Measurements from ENCODE around the gene ADA. TPM values are rescaled to one million over a fixed set of nuclear protein-coding genes. Genes with fewer than 3 reads are reported as not detected.

The ADA gene
- total RNA-seq, 1 experiment from 2014 or later = 28.2 TPM

GRCh38 chr20:44572551-44573500, 78.7 kb downstream of the ADA start:
- ChIA-PET POLR2A (ENCODE audit: unreplicated experiment) (interaction anchor here (0.6 kb wide), 2 partner anchors 20 to 456 kb away, joined by 3 to 6 read pairs; no protein-coding TSS in a partner anchor), CTCF (interaction anchor here (0.5 kb wide), 1 partner anchor 439 kb away, joined by 4 read pairs; no protein-coding TSS in a partner anchor)
- peak; percentile 55 to 97 for DNase-seq
- Histone ChIP-seq H2AFZ (no peak overlapping the region), H3K4me2 (peak overlapping the region; percentile 57), H3K9me3 (ENCODE audit: insufficient read depth, low read depth) (peaks cover 5% of the 10 kb centered on the region), H3K4me3 (peak overlapping the region; percentile 3; the same call in 1 of the 2 replicates), H3K27me3 (ENCODE audit: insufficient read depth, low read depth) (no peaks in the 10 kb centered on the region), H3K4me1 (replicated peaks; ENCODE audit: insufficient read depth) (peaks cover 42% of the 10 kb centered on the region), H3K79me2 (ENCODE audit: low read depth) (no peaks in the 10 kb centered on the region), H3K9me2 (ENCODE audit: insufficient read depth) (no peaks in the 10 kb centered on the region), H3K27ac (peak overlapping the region; percentile 87), H3F3A (ENCODE audit: insufficient read depth, low read depth) (peaks cover 45% of the 10 kb centered on the region), H3K36me3 (ENCODE audit: low read depth) (no peaks in the 10 kb centered on the region), H4K20me1 (ENCODE audit: insufficient read depth) (no peaks in the 10 kb centered on the region)
- no peak for TF ChIP-seq CTCF (conservative IDR thresholded peaks at IDR 0.05)
- no peak for TF ChIP-seq EZH2 (IDR thresholded peaks at IDR 0.05; ENCODE audit: low read depth)
- no TSS peak for BruUV-seq (replicated peaks)
- intact Hi-C loops (cut with micrococcal nuclease; ENCODE audit: unreplicated experiment) = loop anchor here (5.0 kb wide), 1 partner anchor 41 kb away; no protein-coding TSS in a partner anchor

GRCh38 chr20:44571362-44571988, 80.0 kb downstream of the ADA start:
- Histone ChIP-seq H3K79me2 (ENCODE audit: low read depth) (no peaks in the 10 kb centered on the region), H3K4me2 (no peak overlapping the region), H3K9me2 (ENCODE audit: insufficient read depth) (no peaks in the 10 kb centered on the region), H2AFZ (no peak overlapping the region), H3K4me3 (no peak overlapping the region), H3K4me1 (replicated peaks; ENCODE audit: insufficient read depth) (peaks cover 35% of the 10 kb centered on the region), H3K36me3 (ENCODE audit: low read depth) (no peaks in the 10 kb centered on the region), H3K27ac (0 out of 2 replicates have a peak overlapping the region, but pooled peaks have one; percentile 87), H3F3A (ENCODE audit: insufficient read depth, low read depth) (peaks cover 38% of the 10 kb centered on the region), H3K9me3 (ENCODE audit: insufficient read depth, low read depth) (no peaks in the 10 kb centered on the region), H3K27me3 (ENCODE audit: insufficient read depth, low read depth) (no peaks in the 10 kb centered on the region), H4K20me1 (ENCODE audit: insufficient read depth) (no peaks in the 10 kb centered on the region)
- intact Hi-C loops (cut with micrococcal nuclease; ENCODE audit: unreplicated experiment) = loop anchor here (5.0 kb wide), 1 partner anchor 39 kb away; no protein-coding TSS in a partner anchor
- TF ChIP-seq EZH2 (IDR thresholded peaks at IDR 0.05; ENCODE audit: low read depth) = no peak
- TF ChIP-seq CTCF (conservative IDR thresholded peaks at IDR 0.05) = no peak
- no TSS peak for BruUV-seq (replicated peaks)
- ChIA-PET POLR2A (ENCODE audit: unreplicated experiment) (no interaction called here), CTCF (no interaction called here)
- no peak for DNase-seq

- no peak for DNase-seq
Measured at GRCh38 chr20:44570367-44570766, 81.1 kb downstream of the ADA start.

More at GRCh38 chr20:44570367-44570766, 81.1 kb downstream of the ADA start:
- no peaks in the 10 kb centered on the region for H3K79me2 ChIP-seq (ENCODE audit: low read depth)
- peaks cover 36% of the 10 kb centered on the region for H3K4me1 ChIP-seq (replicated peaks; ENCODE audit: insufficient read depth)
- BruUV-seq (replicated peaks) = no TSS peak
- no peak overlapping the region for H3K27ac ChIP-seq
- no peaks in the 10 kb centered on the region for H3K27me3 ChIP-seq (ENCODE audit: insufficient read depth, low read depth)
- no peak for TF ChIP-seq EZH2 (IDR thresholded peaks at IDR 0.05; ENCODE audit: low read depth)
- TF ChIP-seq CTCF (conservative IDR thresholded peaks at IDR 0.05) = no peak
- no peak overlapping the region for H2AFZ ChIP-seq
- H4K20me1 ChIP-seq (ENCODE audit: insufficient read depth) = no peaks in the 10 kb centered on the region
- ChIA-PET POLR2A (ENCODE audit: unreplicated experiment) (no interaction called here), CTCF (no interaction called here)
- intact Hi-C loops (cut with micrococcal nuclease; ENCODE audit: unreplicated experiment) = loop anchor here (5.0 kb wide), 1 partner anchor 38 kb away; no protein-coding TSS in a partner anchor
- peaks cover 39% of the 10 kb centered on the region for H3F3A ChIP-seq (ENCODE audit: insufficient read depth, low read depth)
- H3K4me2 ChIP-seq = no peak overlapping the region
- H3K4me3 ChIP-seq = no peak overlapping the region
- H3K9me3 ChIP-seq (ENCODE audit: insufficient read depth, low read depth) = no peaks in the 10 kb centered on the region
- no peaks in the 10 kb centered on the region for H3K9me2 ChIP-seq (ENCODE audit: insufficient read depth)
- H3K36me3 ChIP-seq (ENCODE audit: low read depth) = no peaks in the 10 kb centered on the region

Data from PC-9 (cell line).